RKO (cell line): ENCODE data around the gene NID2.

Source experiments
- DNase-seq: peaks from one replicate; pipeline ENCODE4 v3.0.0-alpha.2; 2016; ENCODE audit warnings: low spot score

The NID2 gene

DNA sequence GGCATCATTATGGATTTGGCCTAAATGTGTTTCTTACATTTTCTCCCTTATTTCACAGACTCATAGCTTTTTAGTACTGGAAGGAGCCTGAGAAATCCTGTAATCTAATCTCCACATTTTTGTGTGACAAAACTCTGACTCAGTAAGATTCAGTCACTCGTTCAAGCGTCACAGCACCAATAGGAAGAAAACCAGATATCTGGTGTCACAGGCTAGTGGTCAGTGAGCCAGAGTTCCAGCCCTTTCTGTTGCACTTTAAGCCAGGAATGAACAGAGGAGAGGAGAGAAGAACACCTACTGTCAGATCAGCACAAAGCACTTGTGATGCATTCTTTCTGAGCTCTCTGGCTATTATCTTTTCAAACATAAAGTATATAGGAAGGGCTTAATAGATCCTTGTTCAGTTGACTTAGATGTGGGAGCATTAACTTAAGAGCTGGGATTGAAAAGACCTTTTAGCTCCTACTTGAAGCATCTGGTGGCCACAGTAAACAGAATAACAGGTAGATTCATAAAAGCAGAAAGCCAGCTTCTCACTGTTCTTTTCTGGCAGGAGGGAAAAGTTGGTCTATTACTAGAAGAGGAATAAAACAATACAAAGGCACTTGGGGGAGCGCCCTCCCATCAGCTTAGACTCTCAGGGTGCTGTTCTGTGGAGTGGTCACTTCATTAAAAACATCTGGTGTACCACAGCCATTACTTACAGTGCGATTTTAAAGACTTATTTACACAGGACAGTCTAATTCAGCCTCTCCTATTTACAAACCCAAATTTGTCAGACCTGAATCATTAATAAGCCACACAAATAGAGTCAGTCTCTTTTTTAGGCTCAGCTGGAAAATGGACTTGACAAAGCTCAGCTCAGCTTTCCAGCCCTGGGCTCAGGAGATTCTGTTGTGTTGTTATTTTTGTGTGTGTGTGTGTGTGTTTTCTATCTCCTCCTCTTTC lies 12.2 kb upstream of the NID2 start:
- DNase-seq = peak; percentile 82

DNA sequence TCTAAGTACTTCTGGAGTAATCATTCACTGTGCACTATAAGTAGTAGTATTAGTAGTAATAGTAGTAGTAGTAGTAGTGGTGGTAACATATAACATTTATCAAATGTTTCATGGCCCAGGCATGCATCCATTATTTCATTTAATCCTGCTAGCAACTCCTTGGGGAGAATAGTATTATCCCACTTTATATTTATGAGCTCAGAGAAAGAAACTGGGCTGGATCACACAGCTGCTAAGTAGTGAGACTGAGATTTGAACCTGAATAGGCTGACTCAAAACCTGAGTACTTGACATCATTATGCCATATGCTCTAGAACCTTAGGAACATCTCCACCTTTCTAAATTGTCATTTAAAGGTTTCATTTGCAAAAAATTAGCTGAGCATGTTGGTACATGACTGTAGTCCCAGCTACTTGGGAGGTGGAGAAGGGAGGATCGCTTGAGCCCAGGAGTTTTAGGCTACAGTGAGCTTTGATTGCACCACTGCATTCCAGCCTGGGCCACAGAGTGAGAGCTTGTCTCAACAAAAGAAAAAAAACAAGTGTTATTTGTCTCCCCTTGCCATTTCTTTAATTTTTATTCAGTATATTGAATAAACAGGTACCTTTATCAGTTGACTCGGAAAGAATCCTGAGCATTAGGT lies 11.4 kb upstream of the NID2 start:
- DNase-seq = no peak

DNA sequence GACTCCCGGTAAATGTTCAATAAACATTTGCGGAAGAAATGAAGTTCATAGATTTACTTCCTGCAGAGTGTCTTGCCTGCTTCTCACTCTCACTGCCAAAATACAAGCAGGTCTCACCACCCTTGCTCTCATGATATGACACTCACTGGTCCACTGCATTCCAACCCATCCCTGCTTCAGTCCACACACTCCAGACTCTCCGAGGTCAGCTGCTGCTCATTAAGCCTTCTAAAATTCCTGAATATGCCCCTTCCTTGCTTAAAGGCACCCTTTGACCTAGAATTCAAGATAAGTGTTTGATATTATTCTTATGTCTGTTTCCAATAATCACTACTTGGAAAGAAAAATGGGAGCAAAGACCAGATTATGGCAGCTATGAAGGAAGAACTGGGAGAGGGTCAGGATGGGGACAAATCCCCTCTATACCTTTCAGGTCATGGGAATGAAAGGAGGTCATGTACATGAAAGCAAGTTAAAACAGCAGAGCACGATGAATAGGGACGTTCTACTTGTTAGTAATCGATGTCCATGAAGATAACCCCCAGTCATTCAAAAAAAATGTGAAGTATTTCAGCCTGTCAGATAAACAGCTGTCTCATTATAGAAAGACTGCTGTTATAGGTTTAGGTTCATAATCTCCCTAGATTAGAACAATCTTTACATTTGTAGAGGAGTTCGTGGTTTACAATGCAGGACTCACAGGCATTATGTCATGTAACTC lies 10.5 kb upstream of the NID2 start:
- no peak for DNase-seq

DNA sequence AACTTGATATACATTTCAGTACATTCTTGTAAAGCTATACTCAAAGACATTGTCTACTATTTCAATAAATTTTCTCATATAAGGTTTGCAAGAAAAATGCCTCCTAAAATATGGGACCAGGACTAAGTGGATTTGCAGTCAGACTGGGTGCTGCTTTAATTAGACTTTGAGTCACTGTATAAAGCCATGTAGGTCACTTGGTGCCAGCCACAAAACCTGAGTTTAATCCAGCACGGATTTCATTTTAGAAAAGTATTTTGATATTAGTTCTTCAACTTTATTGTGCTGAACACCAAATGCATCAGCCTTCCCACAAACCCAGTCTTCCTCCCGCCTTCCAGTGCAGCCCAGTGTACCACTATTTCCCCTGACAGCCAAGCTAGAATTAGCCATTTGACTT lies 9.9 kb upstream of the NID2 start:
- DNase-seq = no peak

DNA sequence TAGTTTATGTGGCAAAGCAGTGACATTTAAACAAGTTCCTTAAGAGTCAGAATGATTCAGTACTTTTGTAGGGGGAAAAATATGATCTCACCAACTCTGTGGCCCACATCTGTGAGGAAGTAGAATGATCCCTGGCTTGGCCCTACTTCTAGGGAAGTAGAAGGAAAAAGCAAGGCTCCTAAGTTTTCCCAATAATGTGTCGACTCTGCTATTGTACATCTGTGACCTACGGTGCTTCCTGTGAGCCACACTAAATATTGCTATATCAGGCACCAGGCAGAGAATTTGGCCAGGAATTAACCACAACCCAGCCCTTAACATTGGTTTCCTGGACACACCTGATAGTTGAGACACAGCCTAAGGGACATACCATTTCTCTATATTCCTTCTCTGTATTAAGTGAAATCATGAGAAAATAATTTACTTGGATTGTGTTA lies 9.3 kb upstream of the NID2 start:
- DNase-seq = no peak

DNA sequence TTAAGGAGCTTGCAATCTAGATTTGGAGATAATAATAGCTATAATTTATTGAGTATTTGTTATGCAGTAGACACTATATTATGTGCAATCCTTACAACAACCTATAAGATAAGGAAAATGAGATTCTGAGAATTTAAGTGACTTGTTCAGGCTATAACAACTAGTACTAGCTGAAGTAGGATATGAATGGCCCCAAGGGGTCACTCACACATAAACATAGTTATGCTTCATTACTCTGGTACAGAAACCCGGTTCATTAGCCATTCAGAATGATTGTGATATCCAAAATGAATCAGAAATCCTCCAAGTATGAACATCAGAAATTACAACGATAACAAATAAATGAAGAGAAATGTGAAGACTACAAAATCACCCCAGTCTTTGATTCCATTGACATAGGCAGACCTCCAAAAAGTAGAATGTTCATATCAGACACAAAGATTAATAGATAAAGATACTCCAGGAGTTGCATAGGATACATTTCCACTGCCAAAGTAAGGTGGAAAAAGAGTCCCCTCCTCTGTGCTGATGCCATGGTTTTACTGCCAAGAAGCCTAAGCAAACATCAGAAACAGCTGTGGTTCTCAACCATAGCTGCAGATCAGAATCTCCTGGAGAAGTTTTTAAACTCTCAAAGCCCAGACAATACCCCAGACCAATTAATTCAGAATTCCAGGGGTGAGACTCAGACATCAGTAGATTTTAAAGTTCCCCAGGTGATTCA lies 8.6 kb upstream of the NID2 start:
- DNase-seq = no peak

DNA sequence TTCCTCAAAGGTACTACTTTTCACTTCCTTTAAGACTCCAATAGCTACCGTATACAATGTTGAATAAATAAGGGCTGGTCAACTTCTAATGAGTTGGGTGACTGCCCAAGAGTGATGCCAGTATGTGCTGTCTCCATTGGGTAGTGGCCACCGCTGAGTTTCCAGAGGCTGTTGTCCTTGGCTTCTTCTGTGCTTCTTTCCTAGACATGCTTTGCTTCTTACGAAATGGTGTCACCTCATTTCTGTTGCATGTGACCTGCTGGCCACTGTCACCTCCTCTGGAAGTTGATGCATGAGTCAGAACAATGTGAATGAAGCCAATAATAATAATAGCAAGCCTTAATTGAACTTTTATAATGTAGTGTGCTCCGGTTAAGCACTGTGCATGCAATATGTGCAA lies 7.5 kb upstream of the NID2 start:
- DNase-seq = no peak

DNA sequence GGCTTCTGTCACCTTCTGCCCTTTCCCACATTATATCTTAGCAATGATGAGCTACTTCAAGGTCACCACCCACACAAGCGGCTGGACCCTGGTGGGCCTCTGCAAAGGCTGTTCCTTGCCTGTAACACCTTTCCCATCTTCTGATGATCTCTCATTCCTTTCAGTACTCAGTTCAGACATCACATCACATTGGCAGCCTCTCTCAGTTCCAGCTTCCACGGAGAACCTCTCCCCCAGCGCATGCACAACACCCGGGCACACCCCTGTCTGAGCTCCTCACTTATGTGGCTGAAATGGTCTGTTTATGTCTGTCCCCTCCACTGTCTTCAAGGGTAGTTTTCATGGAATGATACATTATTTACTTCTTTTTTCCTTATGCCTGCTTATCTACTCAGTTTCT lies 6.5 kb upstream of the NID2 start:
- no peak for DNase-seq

DNA sequence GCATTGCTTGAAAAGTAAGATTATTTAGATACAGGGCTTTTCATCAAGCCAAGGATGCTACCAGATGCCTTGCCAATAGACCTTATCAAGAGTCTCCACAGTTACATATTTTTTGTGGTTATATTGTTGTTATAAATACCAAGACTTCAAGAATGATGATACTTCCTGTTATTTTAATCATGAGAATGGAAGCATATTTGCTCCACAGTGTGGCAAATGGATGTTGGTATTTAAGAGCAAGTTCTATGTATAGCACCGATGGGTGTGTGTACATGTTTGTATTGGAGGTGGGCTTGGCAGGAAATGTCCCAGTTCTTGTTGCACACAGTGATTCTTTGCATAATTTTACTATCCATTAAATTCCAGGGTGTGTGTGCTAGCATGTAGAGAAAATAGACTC lies 4.4 kb upstream of the NID2 start:
- no peak for DNase-seq

DNA sequence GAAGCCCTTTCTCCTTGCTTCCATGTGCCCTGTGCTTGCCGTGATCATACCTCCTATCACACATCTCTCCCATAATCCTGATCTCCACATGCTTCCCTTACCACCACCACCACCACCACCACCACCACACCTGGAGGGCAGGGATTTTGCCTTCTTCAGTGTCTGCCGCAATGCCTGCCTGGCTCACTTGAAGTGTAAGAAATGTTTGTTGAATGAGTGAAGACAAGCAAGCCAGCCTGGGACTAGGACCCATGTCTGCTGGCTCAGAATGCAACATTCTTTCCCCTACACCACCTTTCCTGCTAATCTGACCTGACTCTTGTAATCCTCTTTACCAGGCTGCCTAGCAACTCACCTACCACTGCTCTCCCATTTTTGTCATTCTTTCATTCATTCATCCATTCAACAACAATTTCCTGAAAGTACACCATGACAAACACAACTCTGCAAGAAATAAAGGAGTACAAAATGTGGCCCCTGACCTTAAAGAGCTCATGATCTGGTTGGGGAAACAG lies 3.5 kb upstream of the NID2 start:
- DNase-seq = no peak

DNA sequence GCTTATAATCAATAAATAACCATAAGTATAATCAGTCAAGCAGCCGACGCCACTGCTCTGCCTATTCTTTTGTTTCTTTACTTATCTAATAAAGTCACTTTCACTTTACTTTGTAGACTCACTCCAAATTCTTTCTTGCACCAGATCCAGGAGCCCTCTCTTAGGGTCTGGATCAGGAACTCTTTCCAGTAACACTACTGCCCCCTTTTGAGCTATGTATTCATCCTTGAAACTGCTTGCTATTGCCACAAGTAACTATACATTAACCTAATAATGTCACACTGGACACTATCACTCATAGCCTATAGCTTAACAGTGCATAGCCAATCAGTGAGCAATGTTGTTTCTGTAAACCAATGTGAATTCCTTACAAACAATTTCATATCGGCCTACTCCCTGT lies 2.8 kb upstream of the NID2 start:
- DNase-seq = no peak

DNA sequence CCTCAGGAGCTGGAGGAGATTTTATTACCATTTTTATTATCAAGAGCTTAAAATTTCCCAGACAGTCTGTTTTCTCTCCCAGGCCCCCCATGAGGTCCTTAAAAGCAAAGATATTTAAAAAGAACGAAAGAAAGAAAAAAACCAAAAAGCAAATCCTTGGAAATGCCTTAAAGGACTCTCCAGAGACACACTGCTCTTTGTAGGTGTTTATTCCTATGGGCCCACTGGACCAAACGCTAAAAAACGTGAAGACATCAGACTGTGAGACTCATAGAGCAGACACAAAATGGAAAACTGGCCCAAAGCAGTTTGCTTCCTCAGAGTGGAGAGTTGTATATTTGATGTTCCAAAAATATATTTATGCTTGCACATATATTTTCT lies 1.2 kb upstream of the NID2 start:
- DNase-seq = no peak

DNA sequence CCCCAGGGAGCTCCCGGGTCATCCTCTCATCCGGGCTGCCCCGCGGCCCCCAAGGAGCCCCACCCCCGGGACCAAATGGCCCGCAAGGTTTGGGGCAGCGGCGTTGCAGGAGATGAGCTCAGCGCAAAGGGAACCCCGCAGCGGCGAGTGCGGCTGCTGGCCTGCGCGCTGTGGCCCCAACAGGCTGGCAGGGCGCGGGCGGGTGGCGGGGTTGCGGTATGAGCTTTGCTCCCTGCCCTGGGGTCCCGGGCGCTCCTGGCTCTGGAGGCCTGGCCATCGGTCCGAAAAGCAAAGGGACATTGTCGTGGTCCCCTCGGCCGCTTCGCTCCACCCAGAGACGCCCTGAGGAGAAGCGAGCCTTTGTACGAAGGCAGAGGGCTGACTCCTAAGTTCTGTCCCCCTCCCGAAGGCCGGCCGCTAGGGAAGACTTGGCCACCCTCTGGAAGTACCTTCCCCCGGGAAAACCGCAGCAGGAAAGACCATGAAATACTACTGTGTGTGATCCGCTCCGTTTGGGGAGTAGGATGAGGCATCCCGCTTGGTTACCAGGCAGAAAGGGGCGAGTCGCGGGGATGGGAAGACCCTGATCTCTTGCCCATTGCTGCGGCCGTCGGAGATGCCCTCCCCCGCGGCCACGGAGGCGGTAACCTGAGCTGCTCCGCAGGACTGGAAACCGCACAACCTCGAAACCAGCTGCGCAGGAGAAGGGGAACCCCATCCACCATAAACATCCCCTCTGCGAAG lies 620 bp upstream of the NID2 start:
- no peak for DNase-seq

DNA sequence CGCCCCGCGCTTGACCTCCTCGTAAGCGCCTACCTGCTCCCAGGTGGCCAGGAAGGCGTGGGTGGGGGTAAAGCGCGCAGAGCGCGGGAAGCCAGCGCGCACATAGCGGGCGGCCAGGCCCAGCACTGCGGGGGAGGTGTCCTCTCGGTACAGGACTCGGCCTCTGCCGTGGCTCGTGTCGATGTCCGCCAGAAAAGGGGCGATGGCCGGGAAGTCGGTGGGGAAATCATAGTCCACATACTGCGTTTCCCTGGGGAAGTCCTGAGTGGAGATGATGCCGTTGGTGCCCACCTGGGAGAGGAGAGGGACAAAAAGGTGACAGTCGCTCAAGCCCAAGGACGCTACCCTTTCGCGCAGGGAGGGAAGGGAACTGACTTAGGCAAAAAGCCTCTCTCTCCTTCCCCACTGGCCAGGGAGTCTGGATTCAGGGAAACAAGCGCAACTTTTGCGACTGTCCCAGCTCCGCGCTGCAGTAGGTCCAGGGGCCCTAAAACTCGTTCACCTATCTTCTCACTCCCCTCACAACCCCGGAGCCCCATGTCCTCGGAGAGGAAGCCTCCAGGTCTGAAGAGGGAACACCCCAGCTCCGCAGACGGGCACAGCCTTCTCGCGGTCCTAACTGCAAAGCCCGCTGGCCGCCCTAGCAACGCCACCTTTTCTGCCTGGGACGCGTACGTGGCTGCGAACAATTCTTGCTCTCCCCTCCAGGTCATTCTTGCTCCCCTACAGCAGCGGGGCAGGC lies 815 bp downstream of the NID2 start:
- DNase-seq = no peak

DNA sequence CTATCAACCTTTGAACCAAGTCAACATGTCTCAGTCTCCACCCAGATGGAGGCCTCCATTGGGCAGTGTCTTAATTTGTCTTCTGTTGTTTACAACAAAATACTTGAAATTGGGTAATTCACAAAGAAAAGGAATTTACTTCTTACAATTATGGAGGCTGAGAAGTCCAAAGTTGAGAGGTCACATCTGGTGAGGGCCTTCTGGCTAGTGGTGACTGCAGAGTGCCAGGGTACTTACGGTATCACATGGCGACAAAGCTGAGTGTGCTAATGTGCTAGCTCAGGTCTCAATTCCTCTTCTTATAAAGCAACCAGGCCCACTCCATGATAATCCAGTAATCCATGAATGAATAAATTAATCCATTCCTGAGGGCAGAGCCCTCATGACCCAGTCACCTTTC lies 4.7 kb downstream of the NID2 start:
- DNase-seq = no peak

DNA sequence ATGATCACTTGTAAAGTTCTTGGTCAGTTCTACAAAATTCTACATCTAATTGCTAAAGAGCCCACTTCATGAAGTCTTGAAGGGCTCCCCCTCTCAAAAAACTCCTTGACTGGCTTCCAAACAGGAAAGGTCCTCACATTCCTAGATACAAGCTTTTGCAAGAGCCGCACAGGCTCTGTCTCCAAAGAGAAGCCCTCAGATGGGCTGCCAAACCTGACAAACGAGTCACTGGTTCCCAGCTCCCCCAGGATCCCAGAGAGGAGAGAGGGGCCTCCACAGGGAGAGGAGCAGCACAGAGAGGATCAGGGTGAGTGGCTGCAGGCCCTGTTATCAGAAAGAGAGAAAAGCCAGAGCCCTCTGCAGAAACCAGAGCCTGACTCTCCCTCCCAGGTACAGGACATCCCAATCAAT lies 5.8 kb downstream of the NID2 start:
- DNase-seq = no peak

DNA sequence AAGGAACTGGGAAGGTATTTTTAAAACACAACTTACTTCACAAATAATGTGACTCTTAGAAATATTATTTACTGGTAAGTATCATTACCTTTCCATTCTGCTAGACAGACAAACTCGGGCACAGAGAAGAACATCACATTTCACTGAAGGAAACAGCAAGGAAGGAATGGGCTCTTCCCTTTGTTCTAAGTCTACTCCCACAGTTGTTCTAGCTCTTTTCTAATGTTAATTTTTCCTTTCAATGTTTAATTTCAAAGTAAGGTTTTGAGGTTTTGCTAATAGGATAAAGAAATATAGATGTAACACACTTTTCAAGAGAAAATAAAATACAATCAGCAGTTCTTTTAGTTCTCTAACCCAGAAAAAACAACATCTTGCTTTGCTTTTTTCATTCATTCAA lies 7.0 kb downstream of the NID2 start:
- DNase-seq = no peak

DNA sequence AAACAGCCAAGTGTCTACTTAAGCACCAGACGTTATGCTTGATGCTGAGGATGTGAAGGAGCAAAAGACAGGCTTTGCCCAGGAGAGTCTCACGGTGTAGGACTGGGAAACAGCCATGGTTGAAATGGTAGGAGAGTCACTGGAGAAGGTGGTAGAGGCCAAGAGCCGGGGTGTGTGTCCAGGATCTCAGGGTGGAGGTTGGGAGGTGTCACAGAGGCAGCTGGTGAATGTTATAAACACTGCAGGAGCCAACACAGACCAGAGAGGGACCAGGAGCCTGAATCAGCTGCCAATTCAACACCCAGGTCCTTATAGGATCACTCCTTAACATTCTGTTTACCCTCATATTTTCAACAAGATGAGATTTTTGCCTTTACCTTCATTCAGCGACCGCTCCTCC lies 7.5 kb downstream of the NID2 start:
- no peak for DNase-seq

DNA sequence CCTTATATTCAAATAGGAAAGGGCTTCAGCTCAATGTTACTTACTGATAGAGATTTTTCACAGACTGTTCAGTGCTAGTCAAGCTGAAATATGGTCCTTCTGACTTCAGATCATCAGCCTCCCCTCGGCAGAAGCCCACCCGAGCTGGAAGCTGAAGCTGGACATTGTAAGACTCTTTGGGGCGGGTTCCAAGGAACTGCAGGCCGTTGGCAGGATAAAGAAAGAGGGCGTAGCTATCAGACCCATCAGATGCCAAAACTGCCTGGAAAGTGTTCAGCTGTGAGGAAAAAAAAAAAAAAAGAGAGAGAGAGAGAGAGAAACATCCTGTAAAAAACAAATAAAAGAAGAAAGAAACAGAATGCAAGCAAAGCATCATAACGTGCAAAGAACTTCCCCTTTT lies 8.8 kb downstream of the NID2 start:
- no peak for DNase-seq

DNA sequence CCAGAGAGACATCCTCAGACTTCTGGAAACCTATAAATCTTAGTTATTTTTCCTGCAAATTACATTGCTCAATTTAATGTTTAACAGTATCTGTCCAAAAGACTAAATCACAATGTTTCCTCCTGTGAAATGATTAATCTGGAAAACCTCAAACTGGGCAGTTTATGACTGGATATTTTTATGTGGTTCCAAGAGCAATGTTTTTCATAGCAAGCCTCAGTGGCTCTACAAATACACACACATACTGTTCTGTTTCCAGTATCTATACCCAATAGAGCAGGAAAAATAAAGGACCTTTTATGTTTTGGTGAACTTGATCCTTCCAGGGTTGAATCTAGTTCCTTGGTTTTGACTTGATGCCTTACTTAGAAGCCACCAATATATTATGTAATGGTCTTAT lies 9.2 kb downstream of the NID2 start:
- DNase-seq = no peak

DNA sequence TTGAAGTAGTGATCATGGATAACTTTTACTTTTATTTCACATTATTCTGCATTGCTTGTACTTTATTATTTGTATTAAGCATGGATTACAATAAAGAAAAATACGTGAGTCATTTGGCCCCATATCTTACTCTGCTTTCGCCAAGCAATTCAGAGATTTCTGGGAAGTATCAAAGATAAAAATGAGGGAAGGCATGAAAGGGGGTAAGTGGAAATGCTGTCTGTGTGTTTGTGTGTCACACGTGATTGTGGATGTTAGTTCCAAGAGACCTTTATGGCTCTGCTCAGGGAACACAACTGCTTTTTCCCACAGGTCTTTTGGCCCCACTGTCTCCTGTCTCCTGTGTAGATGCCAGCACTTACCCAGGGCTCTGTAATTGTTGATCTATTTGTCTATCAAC lies 10.5 kb downstream of the NID2 start:
- no peak for DNase-seq
